C4-2B (cell line): ENCODE results near the gene CDV3.
"Not testable (repeated sequence)": the region's sequence is repeated elsewhere in the genome, so short reads cannot be mapped to it uniquely, and the experiment has no call there.

Experiments
- H3K27ac ChIP-seq: fragments of 450-650 bp; 2 replicates; pipeline ENCODE4 v1.5.1; 2017
- ZFX ChIP-seq: fragments of 450-650 bp; IDR thresholded peaks from 2 replicates; pipeline ENCODE4 v1.6.1; 2017
- TF ChIP-seq, protein P1 (sequence below): fragments of 450-650 bp; conservative IDR thresholded peaks from 2 replicates; pipeline ENCODE4 v1.5.1; 2017; ENCODE audit warnings: mild to moderate bottlenecking

The CDV3 gene

DNA sequence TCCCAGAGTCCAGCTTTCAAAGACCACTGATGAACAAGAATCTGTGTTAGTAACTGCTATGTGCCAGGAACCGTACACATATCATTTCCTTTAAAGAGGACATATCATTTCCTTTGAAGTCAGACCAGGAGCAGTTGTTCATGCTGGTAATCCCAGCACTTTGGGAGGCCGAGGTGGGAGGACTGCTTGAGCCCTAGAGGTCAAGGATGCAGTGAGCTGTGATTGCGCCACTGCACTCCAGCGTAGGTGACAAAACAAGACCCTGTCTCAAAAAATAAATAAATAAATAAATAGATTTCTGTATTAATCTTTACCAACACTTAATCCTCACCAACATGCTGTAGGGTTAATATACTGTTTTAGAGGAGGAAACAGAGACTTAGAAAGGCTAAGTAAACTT lies 23.9 kb upstream of the CDV3 start:
- no peak overlapping the region for H3K27ac ChIP-seq
- TF ChIP-seq ZFX: no peak
- TF ChIP-seq, protein P1, sequence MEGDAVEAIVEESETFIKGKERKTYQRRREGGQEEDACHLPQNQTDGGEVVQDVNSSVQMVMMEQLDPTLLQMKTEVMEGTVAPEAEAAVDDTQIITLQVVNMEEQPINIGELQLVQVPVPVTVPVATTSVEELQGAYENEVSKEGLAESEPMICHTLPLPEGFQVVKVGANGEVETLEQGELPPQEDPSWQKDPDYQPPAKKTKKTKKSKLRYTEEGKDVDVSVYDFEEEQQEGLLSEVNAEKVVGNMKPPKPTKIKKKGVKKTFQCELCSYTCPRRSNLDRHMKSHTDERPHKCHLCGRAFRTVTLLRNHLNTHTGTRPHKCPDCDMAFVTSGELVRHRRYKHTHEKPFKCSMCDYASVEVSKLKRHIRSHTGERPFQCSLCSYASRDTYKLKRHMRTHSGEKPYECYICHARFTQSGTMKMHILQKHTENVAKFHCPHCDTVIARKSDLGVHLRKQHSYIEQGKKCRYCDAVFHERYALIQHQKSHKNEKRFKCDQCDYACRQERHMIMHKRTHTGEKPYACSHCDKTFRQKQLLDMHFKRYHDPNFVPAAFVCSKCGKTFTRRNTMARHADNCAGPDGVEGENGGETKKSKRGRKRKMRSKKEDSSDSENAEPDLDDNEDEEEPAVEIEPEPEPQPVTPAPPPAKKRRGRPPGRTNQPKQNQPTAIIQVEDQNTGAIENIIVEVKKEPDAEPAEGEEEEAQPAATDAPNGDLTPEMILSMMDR: no peak

DNA sequence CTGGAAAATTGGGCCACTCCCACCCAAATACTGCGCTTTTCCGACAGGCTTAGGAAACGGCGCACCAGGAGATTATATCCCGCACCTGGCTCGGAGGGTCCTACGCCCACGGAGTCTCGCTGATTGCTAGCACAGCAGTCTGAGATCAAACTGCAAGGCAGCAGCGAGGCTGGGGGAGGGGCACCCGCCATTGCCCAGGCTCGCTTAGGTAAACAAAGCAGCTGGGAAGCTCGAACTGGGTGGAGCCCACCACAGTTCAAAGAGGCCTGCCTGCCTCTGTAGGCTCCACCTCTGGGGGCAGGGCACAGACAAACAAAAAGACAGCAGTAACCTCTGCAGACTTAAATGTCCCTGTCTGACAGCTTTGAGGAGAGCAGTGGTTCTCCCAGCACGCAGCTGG lies 21.9 kb upstream of the CDV3 start:
- H3K27ac ChIP-seq: not testable (repeated sequence)

DNA sequence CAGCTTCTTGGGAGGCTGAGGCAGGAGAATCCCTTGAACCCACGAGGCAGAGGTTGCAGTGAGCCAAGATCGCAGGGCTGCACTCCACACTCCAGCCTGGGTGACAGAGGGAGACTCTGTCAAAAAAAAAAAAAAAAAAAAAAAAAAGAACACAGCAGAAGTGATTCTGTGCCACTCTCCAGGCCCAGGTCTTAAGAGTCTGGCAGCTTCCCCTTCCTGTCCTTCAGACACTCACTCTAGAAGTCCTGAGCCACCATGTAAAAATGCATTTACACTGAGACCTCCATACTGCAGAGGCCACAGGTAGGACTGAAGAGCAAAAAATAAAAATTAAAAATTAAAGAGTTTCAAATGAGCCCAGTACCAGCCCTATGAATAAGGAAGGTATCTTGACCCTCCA lies 11.8 kb upstream of the CDV3 start:
- H3K27ac ChIP-seq: no peak overlapping the region
- TF ChIP-seq, protein P1: no peak
- no peak for TF ChIP-seq ZFX

DNA sequence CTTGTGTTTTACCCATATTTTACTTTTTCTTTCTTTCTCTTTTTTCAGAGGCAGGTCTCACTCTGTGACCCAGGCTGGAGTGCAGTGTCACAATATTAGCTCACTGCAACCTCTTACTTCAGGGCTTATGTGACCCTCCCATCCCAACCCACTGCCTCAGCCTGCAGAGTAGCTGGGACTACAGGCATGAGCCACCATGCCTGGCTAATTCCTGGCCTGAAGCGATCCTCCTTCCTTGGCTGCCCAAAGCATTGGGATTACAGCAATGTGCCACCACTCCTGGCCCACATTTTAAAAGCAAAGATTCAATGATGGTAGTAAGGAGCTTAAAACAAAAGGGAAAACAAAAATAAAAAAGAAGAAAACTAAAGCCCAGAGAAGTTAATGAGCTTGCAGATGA lies 11.1 kb upstream of the CDV3 start:
- H3K27ac ChIP-seq: no peak overlapping the region
- TF ChIP-seq, protein P1: no peak
- TF ChIP-seq ZFX: no peak

DNA sequence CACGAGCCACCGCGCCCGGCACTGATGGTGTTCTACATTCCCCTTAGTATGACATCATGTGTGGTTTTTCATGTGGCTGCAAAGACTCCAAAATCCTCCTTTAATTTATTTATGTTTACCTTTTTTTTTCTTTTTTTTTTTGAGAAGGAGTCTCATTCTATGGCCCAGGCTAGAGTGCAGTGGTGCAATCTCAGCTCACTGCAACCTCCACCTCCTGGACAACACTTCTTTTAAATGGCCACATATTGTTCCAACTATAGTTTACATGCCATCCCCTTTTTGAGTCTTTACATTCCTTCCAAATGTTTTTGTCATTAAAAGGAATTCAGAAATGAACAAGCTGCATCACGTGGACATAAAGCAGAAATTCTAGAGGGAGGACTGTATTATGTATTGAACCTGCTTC lies 10.3 kb upstream of the CDV3 start:
- no peak overlapping the region for H3K27ac ChIP-seq
- TF ChIP-seq, protein P1: no peak
- no peak for TF ChIP-seq ZFX

DNA sequence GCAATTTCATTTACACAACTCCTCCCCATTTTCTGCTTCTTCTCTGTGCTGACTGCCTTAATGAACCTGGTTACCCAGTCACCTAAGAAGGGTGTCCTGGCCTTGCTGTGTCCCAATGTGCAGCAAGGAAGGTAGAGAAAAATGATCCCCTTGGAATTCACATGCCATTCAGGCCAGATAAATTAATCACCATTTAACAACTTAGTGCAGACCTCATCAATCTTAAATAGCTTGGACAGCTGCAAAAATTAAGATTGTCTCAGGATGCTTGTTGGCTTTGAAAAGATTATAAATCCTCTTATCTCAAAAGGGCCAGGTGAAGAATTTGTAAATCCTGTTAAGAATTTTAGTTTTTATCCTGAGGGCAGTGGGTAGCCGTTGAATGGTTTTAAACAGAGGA lies 9.7 kb upstream of the CDV3 start:
- no peak overlapping the region for H3K27ac ChIP-seq
- TF ChIP-seq ZFX: no peak
- TF ChIP-seq, protein P1: no peak

DNA sequence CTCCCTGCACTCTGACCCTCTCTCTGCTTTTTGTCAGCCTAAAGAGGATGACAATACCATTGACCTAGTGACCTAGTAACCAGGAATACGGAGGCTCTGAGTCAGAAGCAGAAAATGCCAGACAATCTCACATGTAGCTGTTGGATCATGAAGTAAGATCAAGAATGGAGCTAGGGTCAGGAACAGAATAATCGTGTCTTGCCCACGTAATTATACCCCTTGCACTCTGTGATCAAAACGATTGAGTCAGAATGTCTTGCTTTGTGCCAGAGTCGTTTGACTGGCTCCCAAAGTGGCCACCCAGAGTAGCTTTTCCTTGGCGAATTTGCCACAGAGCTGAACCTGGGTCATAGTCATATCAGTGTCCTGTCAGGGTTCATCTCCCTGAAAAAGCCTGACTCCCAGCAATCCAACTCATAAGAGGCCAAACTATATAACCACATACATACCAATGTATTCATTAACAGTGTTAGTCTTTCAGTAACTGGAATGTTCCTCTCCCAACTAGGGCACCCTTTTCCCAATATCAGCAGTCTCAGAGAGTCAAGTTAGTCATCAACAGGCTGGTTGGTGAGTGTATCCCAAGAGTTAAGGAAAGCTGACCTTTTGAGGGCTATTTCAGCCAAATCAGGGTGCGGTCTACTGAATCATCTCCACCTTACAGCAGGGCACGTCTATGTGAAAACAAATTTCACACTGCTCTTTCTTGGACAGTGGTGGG lies 5.0 kb upstream of the CDV3 start:
- TF ChIP-seq ZFX: no peak
- H3K27ac ChIP-seq: no peak overlapping the region

DNA sequence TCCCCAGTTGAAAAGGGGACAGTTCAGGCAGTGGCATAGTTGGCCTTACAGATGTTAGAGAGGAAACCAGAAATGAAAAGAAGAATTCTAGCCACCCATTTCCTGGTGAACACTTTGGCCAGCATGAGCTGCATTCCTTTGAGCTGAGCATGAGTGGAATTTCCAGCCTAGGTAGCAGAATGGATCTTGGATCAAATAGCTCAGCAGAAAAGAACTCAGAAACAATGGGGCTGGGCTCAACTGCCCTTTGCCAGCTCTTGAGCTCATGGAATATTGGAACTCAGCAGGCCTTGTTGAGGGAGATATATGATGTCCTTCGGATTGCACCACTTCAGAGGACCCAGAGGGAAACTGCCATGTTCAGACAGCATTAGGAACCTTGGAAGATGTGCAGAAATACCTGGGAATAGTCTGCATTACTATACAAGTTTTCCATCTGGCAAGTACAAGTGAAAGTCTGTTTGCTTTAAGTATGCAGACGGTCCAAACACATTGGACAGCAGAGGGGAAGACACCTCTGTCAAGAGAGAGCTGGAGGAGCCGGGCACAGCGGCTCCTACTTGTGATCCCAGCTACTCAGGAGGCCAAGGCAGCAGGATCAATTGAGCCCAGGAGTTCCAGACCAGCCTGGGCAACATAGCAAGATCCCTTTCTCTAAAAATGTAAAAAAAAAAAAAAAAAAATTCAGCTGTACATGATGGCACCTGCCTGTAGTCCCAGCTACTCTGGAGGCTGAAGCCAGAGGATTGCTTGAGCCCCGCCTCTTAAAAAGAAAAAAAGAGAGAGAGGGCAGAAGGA lies 3.1 kb upstream of the CDV3 start:
- no peak for TF ChIP-seq ZFX
- TF ChIP-seq, protein P1: no peak
- no peak overlapping the region for H3K27ac ChIP-seq
